Skeletal muscle tissue (tissue), 4 donors: ENCODE measurements around the gene ABL1. TPM values are rescaled to one million over a fixed set of nuclear protein-coding genes. Genes with fewer than 3 reads are reported as not detected.

Experiments used
- H3K27ac ChIP-seq: one replicate; pipeline ENCODE4 v1.7.0; 2013; ENCODE audit warnings: mild to moderate bottlenecking, low read depth, low read length, inconsistent platforms
- H3K27me3 ChIP-seq, 3 donors: one replicate each; pipeline ENCODE4 v1.7.0; 2013; ENCODE audit warnings: low read length in 3 of 3; ENCODE audit not compliant: control insufficient read depth in 3 of 3, insufficient read depth in 3 of 3
- H3K36me3 ChIP-seq, 3 donors: one replicate each; pipeline ENCODE4 v1.7.0; 2013; ENCODE audit warnings: low read length in 3 of 3; ENCODE audit not compliant: control insufficient read depth in 3 of 3, insufficient read depth in 3 of 3
- H3K4me1 ChIP-seq, 3 donors: one replicate each; pipeline ENCODE4 v1.7.0; 2013; ENCODE audit warnings: low read length in 3 of 3, mild to moderate bottlenecking in 3 of 3; ENCODE audit not compliant: control insufficient read depth in 3 of 3, insufficient read depth in 3 of 3
- H3K4me3 ChIP-seq, 3 donors: one replicate each; pipeline ENCODE4 v1.7.0; 2013; ENCODE audit warnings: low read length in 3 of 3
- H3K9ac ChIP-seq, 3 donors: one replicate each; pipeline ENCODE4 v1.7.0; 2013; ENCODE audit warnings: low read length in 3 of 3, mild to moderate bottlenecking in 3 of 3, moderate library complexity in 2 of 3, low read depth in 1 of 3
- H3K9me3 ChIP-seq, 3 donors: one replicate each; pipeline ENCODE4 v1.7.0; 2013; ENCODE audit warnings: low read length in 3 of 3; ENCODE audit not compliant: control insufficient read depth in 3 of 3
- total RNA-seq: library from RNA; depleted of rRNA; stranded (reverse); fragments of >200 nt; gene quantifications from one replicate; pipeline ENCODE4 v1.2.3, GENCODE V29; 2014
- donor health status: Osteomylitis.

The ABL1 gene
- total RNA-seq, 1 donor from 2014 or later, result 27.7 TPM

GRCh38 chr9:130886981-130887380, 51.9 kb downstream of the ABL1 start:
- H3K36me3 ChIP-seq, result peaks cover 60 to 74% (median 67%) of the 10 kb centered on the region in 3 donors
- H3K27ac ChIP-seq, result no peak overlapping the region
- H3K9ac ChIP-seq, result no peak overlapping the region

GRCh38 chr9:130887494-130888144, 52.6 kb downstream of the ABL1 start:
- no peaks in the 10 kb centered on the region for H3K9me3 ChIP-seq
- peaks cover 62 to 74% (median 63%) of the 10 kb centered on the region in 3 donors for H3K36me3 ChIP-seq
- peaks cover 0 to 2% (median 0%) of the 10 kb centered on the region in 3 donors for H3K4me1 ChIP-seq
- no peaks in the 10 kb centered on the region for H3K27me3 ChIP-seq
- no peak overlapping the region for H3K27ac ChIP-seq
- no peak overlapping the region for H3K4me3 ChIP-seq
- no peak overlapping the region for H3K9ac ChIP-seq

More at GRCh38 chr9:130886981-130887380, 51.9 kb downstream of the ABL1 start:
- Histone ChIP-seq H3K4me3 (no peak overlapping the region), H3K9me3 (no peaks in the 10 kb centered on the region), H3K4me1 (peaks cover 0 to 2% (median 0%) of the 10 kb centered on the region in 3 donors), H3K27me3 (no peaks in the 10 kb centered on the region)

- Histone ChIP-seq H3K4me3 (no peak overlapping the region), H3K27ac (no peak overlapping the region), H3K36me3 (peaks cover 61 to 77% (median 61%) of the 10 kb centered on the region in 3 donors), H3K9me3 (no peaks in the 10 kb centered on the region), H3K4me1 (peaks cover 0 to 2% (median 0%) of the 10 kb centered on the region in 3 donors), H3K27me3 (no peaks in the 10 kb centered on the region), H3K9ac (no peak overlapping the region)
Observed at GRCh38 chr9:130888146-130888885, 53.3 kb downstream of the ABL1 start.

GRCh38 chr9:130890124-130890523, 55.1 kb downstream of the ABL1 start:
- Histone ChIP-seq H3K4me1 (peaks cover 0 to 2% (median 0%) of the 10 kb centered on the region in 3 donors), H3K36me3 (peaks cover 48 to 60% (median 51%) of the 10 kb centered on the region in 3 donors), H3K4me3 (no peak overlapping the region), H3K27me3 (no peaks in the 10 kb centered on the region), H3K9ac (no peak overlapping the region), H3K9me3 (no peaks in the 10 kb centered on the region), H3K27ac (no peak overlapping the region)

GRCh38 chr9:130890870-130891687, 56.0 kb downstream of the ABL1 start:
- peaks cover 0 to 6% (median 0%) of the 10 kb centered on the region in 3 donors for H3K4me1 ChIP-seq
- no peak overlapping the region for H3K27ac ChIP-seq
- peaks cover 0 to 8% (median 4%) of the 10 kb centered on the region in 3 donors for H3K27me3 ChIP-seq
- H3K36me3 ChIP-seq, result peaks cover 39 to 51% (median 42%) of the 10 kb centered on the region in 3 donors
- H3K9me3 ChIP-seq, result no peaks in the 10 kb centered on the region
- H3K9ac ChIP-seq, result no peak overlapping the region
- H3K4me3 ChIP-seq, result no peak overlapping the region

- Histone ChIP-seq H3K4me3 (no peak overlapping the region), H3K36me3 (peaks cover 31 to 44% (median 34%) of the 10 kb centered on the region in 3 donors), H3K9ac (no peak overlapping the region), H3K9me3 (no peaks in the 10 kb centered on the region), H3K4me1 (peaks cover 0 to 6% (median 0%) of the 10 kb centered on the region in 3 donors), H3K27me3 (peaks cover 3 to 12% (median 11%) of the 10 kb centered on the region in 3 donors), H3K27ac (no peak overlapping the region)
Observed at GRCh38 chr9:130891688-130892476, 56.8 kb downstream of the ABL1 start.

GRCh38 chr9:130892477-130893304, 57.6 kb downstream of the ABL1 start:
- Histone ChIP-seq H3K27ac (no peak overlapping the region), H3K4me1 (peaks cover 0 to 6% (median 0%) of the 10 kb centered on the region in 3 donors), H3K4me3 (no peak overlapping the region), H3K27me3 (peaks cover 3 to 17% (median 16%) of the 10 kb centered on the region in 3 donors), H3K36me3 (peaks cover 25 to 37% (median 29%) of the 10 kb centered on the region in 3 donors), H3K9ac (no peak overlapping the region), H3K9me3 (no peaks in the 10 kb centered on the region)

GRCh38 chr9:130893341-130894101, 58.5 kb downstream of the ABL1 start:
- H3K4me1 ChIP-seq, result peaks cover 0 to 6% (median 0%) of the 10 kb centered on the region in 3 donors
- H3K9me3 ChIP-seq, result no peaks in the 10 kb centered on the region
- peak overlapping the region in 1 of 3 donors; percentile 16 for H3K9ac ChIP-seq
- no peak overlapping the region for H3K27ac ChIP-seq
- H3K36me3 ChIP-seq, result peaks cover 16 to 30% (median 21%) of the 10 kb centered on the region in 3 donors
- peaks cover 9 to 26% (median 22%) of the 10 kb centered on the region in 3 donors for H3K27me3 ChIP-seq
- H3K4me3 ChIP-seq, result no peak overlapping the region
